Caco-2 (cell line): ENCODE results near the gene C3orf70. TPM values are rescaled to one million over a fixed set of nuclear protein-coding genes. Genes with fewer than 3 reads are reported as not detected.

Source experiments
- BruUV-seq: library from RNA; stranded (reverse); fragments of 400-500 nt; replicated peaks from 2 replicates; lab custom pipeline; 2021; lab: Mats Ljungman, UMichigan
- CTCF ChIA-PET: fragments of 300-600 bp; sonication (Branson Sonifier 250); formaldehyde crosslinking; loops from one replicate; lab custom pipeline; 2022; ENCODE audit warnings: antibody characterized with exemption; lab: Charles Lee
- POLR2A ChIA-PET: fragments of 300-600 bp; sonication (Branson Sonifier 250); formaldehyde crosslinking; loops from one replicate; lab custom pipeline; 2022; ENCODE audit warnings: antibody characterized with exemption; lab: Charles Lee
- DNase-seq, 2 experiments: peaks; one replicate each; pipeline versions ENCODE4 v3.0.0 to v3.0.0-alpha.2; 2020 to 2022
- H3K27me3 ChIP-seq: replicated peaks from 2 replicates; pipeline ENCODE4 v1.6.0; 2011; ENCODE audit warnings: low read length; ENCODE audit not compliant: control insufficient read depth, insufficient read depth
- H3K36me3 ChIP-seq: 2 replicates; pipeline ENCODE4 v1.5.1; 2011; ENCODE audit warnings: low read length; ENCODE audit not compliant: control insufficient read depth, insufficient read depth
- H3K4me1 ChIP-seq: fragments of 250-450 bp; sonication (Bioruptor Pico); 2 replicates; pipeline ENCODE4 v1.5.1; 2020; ENCODE audit warnings: mild to moderate bottlenecking
- H3K4me3 ChIP-seq: 2 replicates; pipeline ENCODE4 v1.5.1; 2011; ENCODE audit warnings: low read depth, mild to moderate bottlenecking, control low read depth, low read length
- H3K9me3 ChIP-seq: fragments of 250-450 bp; sonication (Bioruptor Pico); 2 replicates; pipeline ENCODE4 v1.5.1; 2020; ENCODE audit warnings: mild to moderate bottlenecking, moderate library complexity
- H3K27ac Mint-ChIP-seq: one replicate; pipeline ENCODE4 v1.8.0; 2022; ENCODE audit warnings: mixed read lengths; ENCODE audit not compliant: unreplicated experiment
- H3K27me3 Mint-ChIP-seq: one replicate; pipeline ENCODE4 v1.8.0; 2022; ENCODE audit warnings: mixed read lengths; ENCODE audit not compliant: insufficient read depth, unreplicated experiment
- H3K36me3 Mint-ChIP-seq: one replicate; pipeline ENCODE4 v1.8.0; 2022; ENCODE audit warnings: mild to moderate bottlenecking, mixed read lengths; ENCODE audit not compliant: insufficient read depth, unreplicated experiment
- H3K4me1 Mint-ChIP-seq: one replicate; pipeline ENCODE4 v1.8.0; 2022; ENCODE audit warnings: low read depth, mixed read lengths; ENCODE audit not compliant: unreplicated experiment
- H3K4me3 Mint-ChIP-seq: one replicate; pipeline ENCODE4 v1.8.0; 2022; ENCODE audit warnings: mild to moderate bottlenecking, moderate library complexity, mixed read lengths; ENCODE audit not compliant: unreplicated experiment
- H3K9me3 Mint-ChIP-seq: one replicate; pipeline ENCODE4 v1.8.0; 2022; ENCODE audit warnings: mixed read lengths; ENCODE audit not compliant: unreplicated experiment
- CTCF ChIP-seq, 2 experiments: fragments of 200-600 bp in 1 of 2; IDR thresholded peaks; 1 replicate in 1 of 2; 2 replicates in 1 of 2; pipeline versions ENCODE4 v1.5.1 to v1.8.0; 2011 to 2022; ENCODE audit warnings: antibody characterized with exemption in 1 of 2, control low read depth in 1 of 2, inconsistent platforms in 1 of 2, low read depth in 1 of 2, low read length in 1 of 2, mild to moderate bottlenecking in 1 of 2, moderate library complexity in 1 of 2; ENCODE audit not compliant: insufficient read depth in 1 of 2, severe bottlenecking in 1 of 2, unreplicated experiment in 1 of 2
- intact Hi-C: fragments of 100-400 bp; cut with micrococcal nuclease; formaldehyde crosslinking; loops from one replicate; pipeline ENCODE4 v1.10.0; 2022; ENCODE audit not compliant: unreplicated experiment
- total RNA-seq: library from RNA; stranded (reverse); gene quantifications from 2 replicates; pipeline ENCODE4 v1.2.3, GENCODE V29; 2022

C3orf70 gene
- total RNA-seq, 1 experiment from 2014 or later = 11.2 TPM

GRCh38 chr3:185149591-185149990 lies 3.3 kb downstream of the C3orf70 start:
- Mint-ChIP-seq H3K4me1 (no peaks in the 10 kb centered on the region), H3K27ac (no peak overlapping the region), H3K4me3 (no peak overlapping the region), H3K36me3 (peaks cover 5% of the 10 kb centered on the region), H3K27me3 (peaks cover 7% of the 10 kb centered on the region), H3K9me3 (no peaks in the 10 kb centered on the region)
- H3K4me1 ChIP-seq = no peaks in the 10 kb centered on the region
- ChIA-PET POLR2A (no interaction called here), CTCF (no interaction called here)
- H3K9me3 ChIP-seq = no peaks in the 10 kb centered on the region
- H3K36me3 ChIP-seq = no peaks in the 10 kb centered on the region
- no peak for DNase-seq
- TF ChIP-seq CTCF (IDR thresholded peaks at IDR 0.05; ENCODE audit: insufficient read depth in 1 of 2, low read depth in 1 of 2, low read length in 1 of 2, severe bottlenecking in 1 of 2, unreplicated experiment in 1 of 2) = no peak
- no TSS peak for BruUV-seq
- intact Hi-C loops = no loop called here
- no peak overlapping the region for H3K4me3 ChIP-seq
- no peaks in the 10 kb centered on the region for H3K27me3 ChIP-seq

DNA sequence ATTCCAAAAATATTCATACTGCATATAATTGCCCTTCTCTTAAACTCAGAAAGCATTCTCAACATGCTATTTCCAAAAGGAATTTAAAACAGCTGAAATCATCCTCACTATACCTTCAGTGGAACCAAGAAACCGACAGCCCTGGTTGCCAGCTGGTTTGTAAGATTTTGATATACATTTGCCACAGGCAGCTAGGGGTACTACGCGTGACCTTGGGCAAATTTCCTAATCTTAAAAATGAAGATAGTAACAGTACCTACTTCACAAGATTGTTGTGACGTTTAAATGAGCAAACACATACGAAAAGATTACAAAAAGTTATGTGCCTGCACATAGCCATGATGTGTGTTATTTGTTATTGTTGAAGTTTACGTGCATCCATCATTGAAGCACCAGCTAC lies 7.3 kb downstream of the C3orf70 start:
- no peaks in the 10 kb centered on the region for H3K27me3 ChIP-seq
- no peaks in the 10 kb centered on the region for H3K9me3 ChIP-seq
- Mint-ChIP-seq H3K4me3 (no peak overlapping the region), H3K9me3 (no peaks in the 10 kb centered on the region), H3K27me3 (peaks cover 4% of the 10 kb centered on the region), H3K4me1 (no peaks in the 10 kb centered on the region), H3K27ac (no peak overlapping the region), H3K36me3 (no peaks in the 10 kb centered on the region)
- intact Hi-C loops = no loop called here
- no peak for DNase-seq
- no TSS peak for BruUV-seq
- no peak overlapping the region for H3K4me3 ChIP-seq
- CTCF ChIA-PET = interaction anchor here (0.7 to 0.8 kb wide), 4 partner anchors 9 to 338 kb away, joined by 3 to 8 read pairs (median 4); no protein-coding TSS in a partner anchor
- POLR2A ChIA-PET = no interaction called here
- no peak for TF ChIP-seq CTCF (IDR thresholded peaks at IDR 0.05; ENCODE audit: insufficient read depth in 1 of 2, low read depth in 1 of 2, low read length in 1 of 2, severe bottlenecking in 1 of 2, unreplicated experiment in 1 of 2)
- H3K4me1 ChIP-seq = no peaks in the 10 kb centered on the region
- no peaks in the 10 kb centered on the region for H3K36me3 ChIP-seq

DNA sequence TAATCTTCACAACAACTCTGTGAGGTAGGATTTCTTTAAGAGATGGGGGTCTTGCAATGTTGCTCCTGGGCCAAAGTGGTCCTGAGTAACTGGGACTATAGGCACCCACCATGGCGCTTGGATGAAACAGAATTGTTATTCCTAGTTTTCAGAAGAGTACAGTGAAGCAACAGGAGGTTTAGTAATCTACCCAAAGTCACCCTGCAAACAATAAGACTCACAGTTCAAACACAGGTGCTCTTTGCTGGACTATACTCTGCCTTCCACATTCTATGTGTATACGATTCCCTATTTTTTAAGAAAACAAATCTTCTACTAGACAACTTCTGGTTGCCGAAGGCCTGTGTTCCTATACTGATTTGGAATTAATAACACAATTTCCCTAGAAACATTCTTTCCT lies 8.1 kb downstream of the C3orf70 start:
- Histone ChIP-seq H3K9me3 (no peaks in the 10 kb centered on the region), H3K4me1 (no peaks in the 10 kb centered on the region), H3K4me3 (no peak overlapping the region), H3K27me3 (no peaks in the 10 kb centered on the region), H3K36me3 (no peaks in the 10 kb centered on the region)
- TF ChIP-seq CTCF (IDR thresholded peaks at IDR 0.05; ENCODE audit: insufficient read depth in 1 of 2, low read depth in 1 of 2, low read length in 1 of 2, severe bottlenecking in 1 of 2, unreplicated experiment in 1 of 2) = no peak
- H3K4me1 Mint-ChIP-seq = no peaks in the 10 kb centered on the region
- no peak overlapping the region for H3K4me3 Mint-ChIP-seq
- POLR2A ChIA-PET = no interaction called here
- H3K27ac Mint-ChIP-seq = no peak overlapping the region
- no peak for DNase-seq
- peaks cover 4% of the 10 kb centered on the region for H3K27me3 Mint-ChIP-seq
- H3K9me3 Mint-ChIP-seq = no peaks in the 10 kb centered on the region
- intact Hi-C loops = no loop called here
- no TSS peak for BruUV-seq
- CTCF ChIA-PET = interaction anchor here (0.8 kb wide), 1 partner anchor 76 kb away, joined by 3 read pairs; no protein-coding TSS in a partner anchor
- H3K36me3 Mint-ChIP-seq = no peaks in the 10 kb centered on the region
